Measurements from ENCODE around the gene CFAP410.

GRCh38 chr21:44364151-44365053 lies 25.2 kb upstream of the CFAP410 start:
- no peak for TF ChIP-seq CTCF (IDR thresholded peaks at IDR 0.05)
- TF ChIP-seq POLR2A (IDR thresholded peaks at IDR 0.05): no peak
